ENCODE data around the gene SULT1E1. TPM values are rescaled to one million over a fixed set of nuclear protein-coding genes. Genes with fewer than 3 reads are reported as not detected.

The SULT1E1 gene
- total and polyA plus RNA-seq, 2 of the 8 experiments (the other 6 are each of a cell fraction or from before 2014, with no cell fraction given) = not detected

DNA sequence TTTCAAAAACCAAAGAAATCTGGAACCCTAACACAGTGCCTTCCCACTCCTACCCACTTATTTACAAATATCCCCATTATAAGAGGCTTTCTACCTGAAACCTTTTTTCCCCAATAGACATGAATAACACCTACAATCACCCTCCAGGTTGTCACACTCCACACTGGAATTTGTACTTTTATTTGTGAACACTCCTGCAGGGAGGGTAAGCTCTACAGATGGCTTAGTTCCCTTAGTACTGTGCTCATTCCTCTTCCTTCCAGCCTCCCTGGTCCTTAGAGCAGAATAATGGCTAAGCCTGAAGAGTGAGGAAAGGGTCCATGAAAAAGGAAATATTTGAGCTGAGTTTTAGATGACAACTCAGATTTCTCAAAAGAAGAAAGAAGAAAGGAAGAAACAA, 22.2 kb upstream of the SULT1E1 start (continued):
- TF ChIP-seq ATF2 (IDR thresholded peaks at IDR 0.05; ENCODE audit: low read length) = no peak
